Activated naive CD8-positive, alpha-beta T cell treated with anti-CD3 and anti-CD28 coated beads, Interleukin-2, amount 50 U/mL, for 16 hours (primary cell): ENCODE results near the gene SKIC8.
A peak's percentile ranks its signal among the peaks of the same experiment; 100 is the strongest.
"Not testable (repeated sequence)": the region's sequence is repeated elsewhere in the genome, so short reads cannot be mapped to it uniquely, and the experiment has no call there.

ENCODE experiments used
- DNase-seq: peaks from one replicate; pipeline ENCODE4 v3.0.0-alpha.2; 2020; ENCODE audit warnings: low read depth, low spot score

Gene SKIC8

DNA sequence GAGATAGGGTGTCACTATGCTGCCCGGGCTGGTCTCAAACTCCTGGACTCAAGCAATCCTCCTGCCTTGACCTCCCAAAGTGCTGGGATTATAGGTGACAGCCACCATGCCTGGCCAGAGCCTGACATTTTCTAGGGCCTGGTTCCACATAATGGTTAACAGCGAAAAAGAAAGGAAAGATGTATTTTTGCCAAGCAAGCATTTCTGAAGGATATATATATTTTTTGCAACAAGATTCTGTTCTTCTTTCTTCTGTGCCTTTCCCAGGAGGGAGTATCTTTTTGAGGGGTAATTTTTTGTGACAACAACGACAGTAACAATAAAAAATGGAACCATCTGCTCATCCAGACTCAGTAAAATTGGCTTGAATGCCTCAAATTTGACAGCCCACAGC lies 43.4 kb downstream of the SKIC8 start:
- no peak for DNase-seq

- no peak for DNase-seq
These were observed 43.9 kb downstream of the SKIC8 start for GRCh38 chr15:78255421-78256043.

DNA sequence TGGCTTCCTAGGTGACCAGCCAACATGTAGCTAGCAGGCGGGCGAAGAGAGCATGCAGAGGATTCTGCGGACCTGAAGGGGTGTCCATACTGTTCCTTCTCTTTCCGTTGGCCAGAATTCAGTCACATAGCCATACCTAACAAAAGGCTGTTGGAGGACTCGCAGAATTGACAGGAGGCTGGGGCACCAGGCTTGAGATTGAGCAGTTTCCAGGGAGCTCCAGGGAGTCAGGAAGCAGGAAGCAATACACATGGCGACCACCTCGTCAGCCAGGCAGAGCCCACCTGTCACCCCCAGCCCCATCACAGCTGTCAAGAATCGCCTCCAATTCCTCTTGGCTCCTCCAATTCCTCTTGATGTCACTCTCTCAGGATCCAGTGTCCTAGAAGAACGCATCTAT lies 48.3 kb downstream of the SKIC8 start:
- no peak for DNase-seq

GRCh38 chr15:78249131-78249530 lies 50.3 kb downstream of the SKIC8 start:
- no peak for DNase-seq

- DNase-seq, result no peak
These were observed 51.5 kb downstream of the SKIC8 start for GRCh38 chr15:78247911-78248310.

DNA sequence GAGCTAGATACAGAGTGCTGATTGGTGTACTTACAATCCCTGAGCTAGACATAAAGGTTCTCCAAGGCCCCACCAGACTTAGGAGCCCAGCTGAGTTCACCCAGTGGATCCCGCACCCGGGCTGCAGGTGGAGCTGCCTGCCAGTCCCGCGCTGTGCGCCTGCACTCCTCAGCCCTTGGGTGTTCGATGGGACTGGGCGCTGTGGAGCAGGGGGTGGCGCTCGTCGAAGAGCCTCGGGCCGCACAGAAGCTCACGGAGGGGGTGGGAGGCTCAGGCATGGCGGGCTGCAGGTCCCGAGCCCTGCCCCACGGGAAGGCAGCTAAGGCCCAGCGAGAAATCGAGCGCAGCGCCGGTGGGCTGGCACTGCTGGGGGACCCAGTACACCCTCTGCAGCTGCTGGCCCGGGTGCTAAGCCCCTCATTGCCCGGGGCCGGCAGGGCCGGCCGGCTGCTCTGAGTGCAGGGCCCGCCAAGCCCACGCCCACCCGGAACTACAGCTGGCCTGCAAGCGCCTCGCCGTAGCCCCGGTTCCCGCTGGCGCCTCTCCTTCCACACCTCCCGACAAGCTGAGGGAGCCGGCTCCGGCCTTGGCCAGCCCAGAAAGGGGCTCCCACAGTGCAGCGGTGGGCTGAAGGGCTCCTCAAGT lies 53.3 kb downstream of the SKIC8 start:
- not testable (repeated sequence) for DNase-seq

DNA sequence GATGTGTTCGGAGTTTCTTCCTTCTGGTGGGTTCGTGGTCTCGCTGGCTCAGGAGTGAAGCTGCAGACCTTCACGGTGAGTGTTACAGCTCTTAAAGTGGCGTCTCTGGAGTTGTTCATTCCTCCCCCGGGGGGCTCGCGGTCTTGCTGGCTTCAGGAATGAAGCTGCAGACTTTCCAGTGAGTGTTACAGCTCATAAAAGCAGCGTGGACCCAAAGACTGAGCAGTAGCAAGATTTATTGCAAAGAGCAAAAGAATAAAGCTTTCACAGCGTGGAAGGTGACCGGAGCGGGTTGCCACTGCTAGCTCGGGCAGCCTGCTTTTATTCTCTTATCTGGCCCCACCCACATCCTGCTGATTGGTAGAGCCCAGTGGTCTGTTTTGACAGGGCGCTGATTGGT lies 54.0 kb downstream of the SKIC8 start:
- not testable (repeated sequence) for DNase-seq

GRCh38 chr15:78244893-78245292 lies 54.5 kb downstream of the SKIC8 start:
- DNase-seq, result no peak

GRCh38 chr15:78244101-78244500 lies 55.3 kb downstream of the SKIC8 start:
- no peak for DNase-seq

- DNase-seq, result no peak
These were observed 55.9 kb downstream of the SKIC8 start for GRCh38 chr15:78243491-78243941.

DNA sequence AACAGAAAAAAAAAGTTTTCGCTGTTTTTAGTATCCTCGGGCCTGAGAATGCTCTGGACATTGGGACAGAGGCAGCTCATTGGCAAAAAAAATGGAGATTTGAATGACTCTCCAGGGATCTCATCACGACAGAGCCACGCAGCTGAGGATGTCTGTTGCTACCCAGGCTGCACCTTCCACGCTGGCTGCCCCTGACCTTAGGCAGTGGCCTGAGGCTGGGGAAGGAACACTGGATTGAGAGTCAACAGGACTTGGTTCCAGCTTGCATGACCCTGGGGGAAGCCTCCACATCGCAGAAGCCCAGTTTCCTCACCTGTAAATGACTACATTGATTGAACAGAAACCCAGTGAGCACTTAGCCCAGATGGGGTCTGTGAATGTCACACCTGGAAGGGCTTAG lies 56.4 kb downstream of the SKIC8 start:
- no peak for DNase-seq

- DNase-seq, result no peak
These were observed 57.3 kb downstream of the SKIC8 start for GRCh38 chr15:78242128-78242527.

DNA sequence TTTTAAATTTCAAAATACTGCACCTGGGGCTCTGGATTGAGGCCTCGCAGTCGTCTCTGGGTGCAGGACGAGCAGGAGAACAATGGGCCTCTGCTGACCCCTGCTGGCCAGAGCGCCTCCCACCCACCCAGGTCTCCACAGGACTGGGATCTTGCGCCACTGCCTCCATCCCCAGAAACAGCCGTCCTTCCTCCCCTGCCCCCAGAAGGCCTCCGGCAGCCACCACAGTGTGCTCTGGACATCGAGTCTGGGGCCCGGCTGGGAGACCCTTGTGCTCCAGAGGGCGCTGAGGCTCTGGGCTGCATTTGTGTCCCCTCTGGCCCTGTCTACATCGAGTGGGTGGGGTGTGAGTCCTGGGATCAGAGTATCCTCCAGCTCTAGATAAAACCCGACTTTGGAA lies 58.4 kb downstream of the SKIC8 start:
- DNase-seq, result peak; percentile 62

- no peak for DNase-seq
These were observed 59.6 kb downstream of the SKIC8 start for GRCh38 chr15:78239811-78240210.

- no peak for DNase-seq
These were observed 62.3 kb downstream of the SKIC8 start for GRCh38 chr15:78237146-78237545.

- no peak for DNase-seq
These were observed 62.9 kb downstream of the SKIC8 start for GRCh38 chr15:78236491-78236890.

GRCh38 chr15:78234515-78235040 lies 64.8 kb downstream of the SKIC8 start, which contains the start of gene ACSBG1:
ACSBG1 (minus strand) TSS chr15:78234565; CDS start chr15:78234501, 64 bp downstream.
- no peak for DNase-seq

DNA sequence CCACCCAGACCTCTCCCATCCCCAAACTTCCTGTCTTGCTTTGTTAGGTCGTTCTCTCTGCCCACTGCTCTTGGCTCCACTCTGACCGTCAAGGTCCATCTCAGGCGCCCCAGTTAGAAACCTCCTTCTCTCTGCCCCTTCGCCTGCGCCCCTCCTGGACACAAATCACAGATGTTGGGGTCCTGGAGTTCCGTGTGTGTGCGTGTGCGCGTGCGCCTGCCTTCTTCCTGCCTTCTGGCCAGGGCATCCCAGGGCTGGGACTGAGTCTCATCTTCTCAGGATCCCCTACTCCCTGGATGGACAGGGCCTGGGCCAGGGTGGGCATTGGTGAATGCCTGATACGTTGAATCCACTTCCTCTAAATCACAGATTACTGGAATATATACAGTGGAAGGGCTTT lies 65.9 kb downstream of the SKIC8 start:
- no peak for DNase-seq
